Panc1 (cell line): ENCODE measurements around the gene FAAH2. TPM values are rescaled to one million over a fixed set of nuclear protein-coding genes. Genes with fewer than 3 reads are reported as not detected.

Experiments used
- ATAC-seq: fragments of 200-7000 bp; cut with Tn5 transposase; 2 replicates; pipeline ENCODE4 v1.9.1; 2020; ENCODE audit warnings: mild to moderate bottlenecking, moderate library complexity
- BruUV-seq: library from RNA; stranded (reverse); fragments of 400-500 nt; replicated peaks from 2 replicates; lab custom pipeline; 2021; lab: Mats Ljungman, UMichigan
- CTCF ChIA-PET: fragments of 300-600 bp; sonication (Branson Sonifier 250); formaldehyde crosslinking; loops from one replicate; lab custom pipeline; 2022; ENCODE audit warnings: antibody characterized with exemption; lab: Charles Lee
- POLR2A ChIA-PET: fragments of 300-600 bp; sonication (Branson Sonifier 250); formaldehyde crosslinking; loops from one replicate; lab custom pipeline; 2022; ENCODE audit warnings: antibody characterized with exemption; lab: Charles Lee
- DNase-seq: peaks from one replicate; pipeline ENCODE4 v3.0.0-alpha.2; 2010; ENCODE audit warnings: low read depth, low spot score
- H3K27ac ChIP-seq: 2 replicates; pipeline ENCODE4 v1.5.1; 2011; ENCODE audit warnings: mild to moderate bottlenecking, low read length, inconsistent platforms
- H3K27me3 ChIP-seq: fragments of 200-500 bp; sonication (Bioruptor generic); 2 replicates; pipeline ENCODE4 v1.6.0; 2014; ENCODE audit warnings: low read length, inconsistent platforms; ENCODE audit not compliant: control insufficient read depth, insufficient read depth
- H3K36me3 ChIP-seq: fragments of 200-500 bp; sonication (Bioruptor generic); 2 replicates; pipeline ENCODE4 v1.5.1; 2014; ENCODE audit warnings: inconsistent platforms, mild to moderate bottlenecking, low read length, moderate library complexity; ENCODE audit not compliant: control insufficient read depth, insufficient read depth
- H3K4me1 ChIP-seq: 2 replicates; pipeline ENCODE4 v1.5.1; 2011; ENCODE audit warnings: inconsistent platforms, mild to moderate bottlenecking, low read length, moderate library complexity; ENCODE audit not compliant: control insufficient read depth, insufficient read depth
- H3K4me3 ChIP-seq, 2 experiments: 2 replicates each; pipeline ENCODE4 v1.5.1; 2011 to 2012; ENCODE audit warnings: low read depth in 2 of 2, low read length in 2 of 2, mild to moderate bottlenecking in 2 of 2, inconsistent platforms in 1 of 2, moderate library complexity in 1 of 2
- H3K9me3 ChIP-seq: fragments of 200-500 bp; sonication (Bioruptor generic); 2 replicates; pipeline ENCODE4 v1.5.1; 2014; ENCODE audit warnings: low read depth, mild to moderate bottlenecking, inconsistent platforms, low read length, moderate library complexity; ENCODE audit not compliant: control insufficient read depth, insufficient read depth
- POLR2AphosphoS5 ChIP-seq: IDR thresholded peaks from 2 replicates; pipeline ENCODE4 v1.6.1; 2012; ENCODE audit warnings: mild to moderate bottlenecking, low read depth, low read length, moderate library complexity
- SIN3A ChIP-seq: IDR thresholded peaks from 2 replicates; pipeline ENCODE4 v1.6.1; 2012; ENCODE audit warnings: low read depth, mild to moderate bottlenecking, low read length, moderate library complexity, borderline replicate concordance; ENCODE audit not compliant: insufficient read depth
- TCF7L2 ChIP-seq: IDR thresholded peaks from 2 replicates; pipeline ENCODE4 v1.6.1; 2011; ENCODE audit warnings: mild to moderate bottlenecking, low read depth, low read length, inconsistent platforms
- in situ Hi-C: cut with HindIII; loops from 2 replicates; pipeline ENCODE4 v1.10.0; 2016; ENCODE audit warnings: low sequenced_read_pairs, low pct_unique_long_range_greater_than_20kb
- intact Hi-C: fragments of 100-400 bp; cut with micrococcal nuclease; formaldehyde crosslinking; loops from one replicate; pipeline ENCODE4 v1.10.0; 2022; ENCODE audit not compliant: unreplicated experiment
- total RNA-seq: library from RNA; stranded (reverse); gene quantifications from one replicate; pipeline ENCODE4 v1.2.1, GENCODE V29; 2021; ENCODE audit not compliant: unreplicated experiment
- TF ChIP-seq, protein P1 (sequence below), 2 experiments: IDR thresholded peaks; 2 replicates each; pipeline ENCODE4 v1.6.1; 2011 to 2012; ENCODE audit warnings: low read depth in 2 of 2, control low read depth in 1 of 2, low read length in 1 of 2, mild to moderate bottlenecking in 1 of 2, moderate library complexity in 1 of 2; ENCODE audit not compliant: insufficient read depth in 1 of 2
- TF ChIP-seq, protein P2 (sequence below): fragments of 450-650 bp; IDR thresholded peaks from 2 replicates; pipeline ENCODE4 v1.5.1; 2017; ENCODE audit warnings: mild to moderate bottlenecking

Gene FAAH2
- total RNA-seq, 1 experiment from 2014 or later, result 0.10 TPM

- Histone ChIP-seq H3K27me3 (no peaks in the 10 kb centered on the region), H3K4me1 (no peaks in the 10 kb centered on the region), H3K36me3 (no peaks in the 10 kb centered on the region), H3K27ac (no peak overlapping the region), H3K9me3 (no peaks in the 10 kb centered on the region), H3K4me3 (no peak overlapping the region)
- TF ChIP-seq, protein P1, sequence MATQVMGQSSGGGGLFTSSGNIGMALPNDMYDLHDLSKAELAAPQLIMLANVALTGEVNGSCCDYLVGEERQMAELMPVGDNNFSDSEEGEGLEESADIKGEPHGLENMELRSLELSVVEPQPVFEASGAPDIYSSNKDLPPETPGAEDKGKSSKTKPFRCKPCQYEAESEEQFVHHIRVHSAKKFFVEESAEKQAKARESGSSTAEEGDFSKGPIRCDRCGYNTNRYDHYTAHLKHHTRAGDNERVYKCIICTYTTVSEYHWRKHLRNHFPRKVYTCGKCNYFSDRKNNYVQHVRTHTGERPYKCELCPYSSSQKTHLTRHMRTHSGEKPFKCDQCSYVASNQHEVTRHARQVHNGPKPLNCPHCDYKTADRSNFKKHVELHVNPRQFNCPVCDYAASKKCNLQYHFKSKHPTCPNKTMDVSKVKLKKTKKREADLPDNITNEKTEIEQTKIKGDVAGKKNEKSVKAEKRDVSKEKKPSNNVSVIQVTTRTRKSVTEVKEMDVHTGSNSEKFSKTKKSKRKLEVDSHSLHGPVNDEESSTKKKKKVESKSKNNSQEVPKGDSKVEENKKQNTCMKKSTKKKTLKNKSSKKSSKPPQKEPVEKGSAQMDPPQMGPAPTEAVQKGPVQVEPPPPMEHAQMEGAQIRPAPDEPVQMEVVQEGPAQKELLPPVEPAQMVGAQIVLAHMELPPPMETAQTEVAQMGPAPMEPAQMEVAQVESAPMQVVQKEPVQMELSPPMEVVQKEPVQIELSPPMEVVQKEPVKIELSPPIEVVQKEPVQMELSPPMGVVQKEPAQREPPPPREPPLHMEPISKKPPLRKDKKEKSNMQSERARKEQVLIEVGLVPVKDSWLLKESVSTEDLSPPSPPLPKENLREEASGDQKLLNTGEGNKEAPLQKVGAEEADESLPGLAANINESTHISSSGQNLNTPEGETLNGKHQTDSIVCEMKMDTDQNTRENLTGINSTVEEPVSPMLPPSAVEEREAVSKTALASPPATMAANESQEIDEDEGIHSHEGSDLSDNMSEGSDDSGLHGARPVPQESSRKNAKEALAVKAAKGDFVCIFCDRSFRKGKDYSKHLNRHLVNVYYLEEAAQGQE (IDR thresholded peaks at IDR 0.05; ENCODE audit: insufficient read depth in 1 of 2, low read depth in 2 of 2, low read length in 1 of 2), result no peak
- TF ChIP-seq, protein P2, sequence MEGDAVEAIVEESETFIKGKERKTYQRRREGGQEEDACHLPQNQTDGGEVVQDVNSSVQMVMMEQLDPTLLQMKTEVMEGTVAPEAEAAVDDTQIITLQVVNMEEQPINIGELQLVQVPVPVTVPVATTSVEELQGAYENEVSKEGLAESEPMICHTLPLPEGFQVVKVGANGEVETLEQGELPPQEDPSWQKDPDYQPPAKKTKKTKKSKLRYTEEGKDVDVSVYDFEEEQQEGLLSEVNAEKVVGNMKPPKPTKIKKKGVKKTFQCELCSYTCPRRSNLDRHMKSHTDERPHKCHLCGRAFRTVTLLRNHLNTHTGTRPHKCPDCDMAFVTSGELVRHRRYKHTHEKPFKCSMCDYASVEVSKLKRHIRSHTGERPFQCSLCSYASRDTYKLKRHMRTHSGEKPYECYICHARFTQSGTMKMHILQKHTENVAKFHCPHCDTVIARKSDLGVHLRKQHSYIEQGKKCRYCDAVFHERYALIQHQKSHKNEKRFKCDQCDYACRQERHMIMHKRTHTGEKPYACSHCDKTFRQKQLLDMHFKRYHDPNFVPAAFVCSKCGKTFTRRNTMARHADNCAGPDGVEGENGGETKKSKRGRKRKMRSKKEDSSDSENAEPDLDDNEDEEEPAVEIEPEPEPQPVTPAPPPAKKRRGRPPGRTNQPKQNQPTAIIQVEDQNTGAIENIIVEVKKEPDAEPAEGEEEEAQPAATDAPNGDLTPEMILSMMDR, result no peak
- TF ChIP-seq TCF7L2 (no peak), SIN3A (no peak), POLR2AphosphoS5 (no peak)
- POLR2A ChIA-PET, result no interaction called here
- CTCF ChIA-PET, result no interaction called here
- in situ Hi-C loops (no loop called here), intact Hi-C loops (no loop called here)
- no peak for ATAC-seq
- BruUV-seq, result no TSS peak
- DNase-seq, result no peak
These were observed 165.0 kb downstream of the FAAH2 start for GRCh38 chrX:57451426-57452020.

- no peak for TF ChIP-seq POLR2AphosphoS5
- TF ChIP-seq SIN3A, result no peak
- TF ChIP-seq, protein P2, result peak; percentile 64
- no peak for TF ChIP-seq TCF7L2
- Histone ChIP-seq H3K27ac (no peak overlapping the region), H3K4me3 (no peak overlapping the region), H3K4me1 (no peaks in the 10 kb centered on the region), H3K9me3 (no peaks in the 10 kb centered on the region), H3K36me3 (no peaks in the 10 kb centered on the region), H3K27me3 (no peaks in the 10 kb centered on the region)
- intact Hi-C loops, result no loop called here
- ChIA-PET CTCF (no interaction called here), POLR2A (no interaction called here)
- in situ Hi-C loops, result no loop called here
- no TSS peak for BruUV-seq
- DNase-seq, result peak; percentile 4
- ATAC-seq, result no peak
These were observed 167.4 kb downstream of the FAAH2 start for GRCh38 chrX:57453901-57454300.
